HepG2 (cell line): Measurements from ENCODE around the gene OVAAL. TPM values are rescaled to one million over a fixed set of nuclear protein-coding genes. Genes with fewer than 3 reads are reported as not detected.
A peak's percentile ranks its signal among the peaks of the same experiment; 100 is the strongest.

Experiments
- ATAC-seq: fragments of 200-7000 bp; cut with Tn5 transposase; 3 replicates; pipeline ENCODE4 v1.9.1; 2020; ENCODE audit warnings: mild to moderate bottlenecking, moderate library complexity
- BruUV-seq: library from RNA; stranded (reverse); fragments of 400-500 nt; replicated peaks from 2 replicates; lab custom pipeline; 2021; lab: Mats Ljungman, UMichigan
- CTCF ChIA-PET: fragments of 300-600 bp; formaldehyde crosslinking; extraction: SDS; loops from one replicate; lab custom pipeline; 2021; ENCODE audit warnings: low total read pairs, inconsistent platforms, low intra/inter-chr PET ratio; lab: Yijun Ruan, JAX
- POLR2A ChIA-PET: fragments of 350-600 bp; sonication (Branson Sonifier 250); formaldehyde crosslinking; loops from one replicate; lab custom pipeline; 2020; ENCODE audit warnings: antibody characterized with exemption, inconsistent platforms; lab: Yijun Ruan, JAX
- DNase-seq: peaks from one replicate; pipeline ENCODE4 v3.0.0-alpha.2; 2015; ENCODE audit warnings: low spot score
- FAIRE-seq: peaks from 3 replicates; lab custom pipeline; 2011; peaks lifted over from hg19 to GRCh38; lab: Jason Lieb, UNC
- H2AFZ ChIP-seq: one replicate; pipeline ENCODE4 v1.6.1; 2011; ENCODE audit warnings: low read length, inconsistent platforms
- H3K27ac ChIP-seq: fragments of 300-600 bp; 3 replicates; pipeline ENCODE4 v1.8.0; 2011; ENCODE audit warnings: mixed run types, mild to moderate bottlenecking, mixed read lengths, low read length, inconsistent platforms; ENCODE audit not compliant: insufficient read depth; ENCODE audit errors: extremely low read length
- H3K27me3 ChIP-seq, 2 experiments: fragments of 200-600 bp in 1 of 2; 2 replicates in 1 of 2; 3 replicates in 1 of 2; pipeline versions ENCODE4 v1.6.0 to v1.8.0; 2011; ENCODE audit warnings: low read length in 2 of 2, mild to moderate bottlenecking in 2 of 2, moderate library complexity in 2 of 2, inconsistent platforms in 1 of 2; ENCODE audit not compliant: insufficient read depth in 2 of 2, control insufficient read depth in 1 of 2
- H3K36me3 ChIP-seq, 2 experiments: fragments of 200-600 bp in 1 of 2; replicated peaks in 1 of 2; 2 replicates in 1 of 2; 3 replicates in 1 of 2; pipeline versions ENCODE4 v1.5.1 to v1.8.0; 2011; ENCODE audit warnings: low read length in 2 of 2, inconsistent platforms in 1 of 2; ENCODE audit not compliant: insufficient read depth in 2 of 2, control insufficient read depth in 1 of 2
- H3K4me1 ChIP-seq: 2 replicates; pipeline ENCODE4 v1.5.1; 2012; ENCODE audit warnings: low read length, inconsistent platforms; ENCODE audit not compliant: insufficient read depth
- H3K4me2 ChIP-seq: 2 replicates; pipeline ENCODE4 v1.6.0; 2011; ENCODE audit warnings: low read depth, low read length, inconsistent platforms
- H3K4me3 ChIP-seq, 3 experiments: fragments of 200-600 bp in 1 of 3; sonication (generic), shearing (Covaris generic) in 1 of 3; replicated peaks in 1 of 3; 2 replicates each; pipeline ENCODE4 v1.5.1; 2011 to 2016; ENCODE audit warnings: low read length in 3 of 3, inconsistent platforms in 2 of 3, low read depth in 2 of 3, mild to moderate bottlenecking in 2 of 3, control low read depth in 1 of 3, mixed read lengths in 1 of 3; ENCODE audit not compliant: insufficient read depth in 1 of 3
- H3K79me2 ChIP-seq: one replicate; pipeline ENCODE4 v1.6.1; 2011; ENCODE audit warnings: low read length, inconsistent platforms; ENCODE audit not compliant: insufficient read depth
- H3K9ac ChIP-seq: 2 replicates; pipeline ENCODE4 v1.6.0; 2011; ENCODE audit warnings: mild to moderate bottlenecking, low read depth, low read length, inconsistent platforms; ENCODE audit not compliant: insufficient read depth
- H3K9me3 ChIP-seq: 2 replicates; pipeline ENCODE4 v1.5.1; 2012; ENCODE audit warnings: mild to moderate bottlenecking, low read length
- H4K20me1 ChIP-seq: 2 replicates; pipeline ENCODE4 v1.6.0; 2011; ENCODE audit warnings: inconsistent platforms, mild to moderate bottlenecking, low read length, moderate library complexity; ENCODE audit not compliant: insufficient read depth
- BCL6 ChIP-seq: IDR thresholded peaks from 2 replicates; pipeline ENCODE4 v1.6.1; 2016; ENCODE audit warnings: missing genetic modification reagents, missing compliant biosample characterization
- ZBTB7A ChIP-seq: sonication (generic); formaldehyde crosslinking; IDR thresholded peaks from 2 replicates; pipeline ENCODE4 v1.8.0; 2022; ENCODE audit warnings: mild to moderate bottlenecking, missing genetic modification reagents
- ZFP37 ChIP-seq: sonication (generic); formaldehyde crosslinking; IDR thresholded peaks from 2 replicates; pipeline ENCODE4 v1.4.0; 2020; ENCODE audit warnings: missing genetic modification reagents, borderline replicate concordance
- WGBS: methylation state at CpG from one replicate; pipeline ENCODE4 v1.1.6; 2017; ENCODE audit warnings: low lambda C conversion rate; 5-methylcytosine and 5-hydroxymethylcytosine counted together
- in situ Hi-C: cut with HindIII; loops from 2 replicates; pipeline ENCODE4 v1.10.0; 2017; ENCODE audit warnings: low pct_unique_long_range_greater_than_20kb; ENCODE audit not compliant: extremely low pct_ligation_motif_present
- intact Hi-C: fragments of 100-400 bp; cut with micrococcal nuclease; formaldehyde crosslinking; loops from one replicate; pipeline ENCODE4 v1.10.0; 2022; ENCODE audit not compliant: unreplicated experiment
- polyA plus RNA-seq, 8 experiments: library from polyadenylated mRNA; depleted of rRNA in 3 of 8; stranded (reverse) in 7 of 8; unstranded in 1 of 8; fragments of >200 nt; fragmentation: Illumina TruSeq in 4 of 8; extraction: Trizol in 4 of 8; gene quantifications; 2 replicates each; pipeline versions ENCODE4 v1.2.1 to v1.2.3, GENCODE V29; 2011 to 2016; ENCODE audit warnings: low read depth in 4 of 8, missing spikeins in 1 of 8, mixed read lengths in 1 of 8; ENCODE audit not compliant: insufficient read depth in 1 of 8
- total RNA-seq, 5 experiments: library from RNA; depleted of rRNA; stranded (reverse); fragments of >200 nt; fragmentation: Illumina TruSeq; extraction: Trizol; gene quantifications; 2 replicates each; pipeline ENCODE4 v1.2.3, GENCODE V29; 2016; ENCODE audit warnings: low read depth in 1 of 5
- TF ChIP-seq, protein P1 (sequence below): sonication (generic); formaldehyde crosslinking; conservative IDR thresholded peaks from 2 replicates; pipeline ENCODE4 v1.5.0; 2020; ENCODE audit warnings: missing genetic modification reagents
- TF ChIP-seq, protein P2 (sequence below): sonication (generic); formaldehyde crosslinking; IDR thresholded peaks from 2 replicates; pipeline ENCODE4 v1.5.0; 2020; ENCODE audit warnings: mild to moderate bottlenecking, missing genetic modification reagents

Gene OVAAL
- total and polyA plus RNA-seq, 2 of the 13 experiments (the other 11 are each of a cell fraction or from before 2014, with no cell fraction given): 0.04 TPM; not detected in 1

DNA sequence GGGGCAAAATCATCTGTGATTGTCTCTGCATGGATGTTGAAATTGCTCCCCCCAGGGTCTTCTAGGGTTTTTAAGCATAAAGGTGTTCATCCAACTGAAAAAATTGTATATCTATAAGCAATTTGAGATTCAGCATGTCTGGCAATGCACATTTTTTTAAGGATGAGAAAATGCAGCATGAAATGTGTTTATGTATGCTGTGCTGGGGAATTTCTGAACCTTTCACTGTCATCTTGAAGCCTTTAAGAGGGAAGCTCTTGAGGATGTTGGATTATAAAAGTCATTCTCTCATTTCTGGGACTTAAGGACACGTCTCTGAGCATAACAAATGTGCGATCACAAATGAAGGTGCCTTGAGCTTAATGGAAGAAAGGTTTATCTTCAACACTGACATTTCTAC, 9.4 kb downstream of the OVAAL start:
- 85% methylated on average over 2 of the region's 2 CpGs for WGBS
- H3K4me2 ChIP-seq: peak overlapping the region; percentile 53; the same call in 1 of the 2 replicates
- H3K27ac ChIP-seq: no peak overlapping the region
- H2AFZ ChIP-seq: no peak overlapping the region
- intact Hi-C loops (no loop called here), in situ Hi-C loops (no loop called here)
- CTCF ChIA-PET: no interaction called here
- ATAC-seq (no peak), FAIRE-seq (no peak), DNase-seq (no peak)
- no peak overlapping the region for H3K4me3 ChIP-seq
- TF ChIP-seq BCL6 (CRISPR knock-in tag): no peak
- H3K79me2 ChIP-seq: no peaks in the 10 kb centered on the region
- H3K9me3 ChIP-seq: no peaks in the 10 kb centered on the region
- no TSS peak for BruUV-seq
- peaks cover 40% of the 10 kb centered on the region for H3K4me1 ChIP-seq
- no peak overlapping the region for H3K9ac ChIP-seq
- POLR2A ChIA-PET: no interaction called here
- no peaks in the 10 kb centered on the region for H3K27me3 ChIP-seq
- no peaks in the 10 kb centered on the region for H3K36me3 ChIP-seq
- no peaks in the 10 kb centered on the region for H4K20me1 ChIP-seq

DNA sequence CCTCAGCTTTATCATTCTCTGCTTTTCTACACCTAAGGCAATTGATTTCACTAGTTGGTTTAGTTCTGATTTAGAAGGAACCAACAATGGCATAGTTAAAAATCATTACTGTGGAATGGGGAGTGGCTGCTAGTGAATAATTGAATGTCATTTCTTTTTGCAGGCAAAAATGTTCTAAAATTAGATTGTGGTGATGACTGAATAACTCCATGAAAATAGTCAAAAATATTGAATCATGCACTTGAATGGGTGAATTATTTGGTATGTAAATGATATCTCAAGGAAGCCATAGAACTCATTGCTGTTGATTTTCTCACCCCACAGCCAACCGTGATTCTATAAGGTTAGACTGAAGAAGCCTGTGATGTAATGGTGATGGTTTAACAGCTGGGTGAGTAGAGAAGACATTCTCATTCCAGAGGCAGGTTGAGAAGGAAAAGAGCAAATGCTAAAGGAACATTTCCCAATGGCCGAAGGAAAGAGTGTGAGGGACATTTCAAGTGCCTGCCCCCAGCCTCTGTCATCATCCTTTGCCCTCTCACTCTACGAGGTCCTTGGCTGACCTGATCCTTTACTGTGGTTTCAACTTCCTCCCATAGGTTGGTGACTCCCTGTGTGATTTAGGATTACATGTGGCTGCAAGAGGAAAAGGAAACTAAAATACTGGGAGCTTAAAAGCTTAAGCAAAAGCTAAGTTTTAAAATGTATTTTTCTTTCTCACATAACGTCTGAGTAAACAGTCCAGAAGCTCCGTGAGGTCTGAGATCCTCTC, 12.5 kb downstream of the OVAAL start:
- no peak for FAIRE-seq
- no peak overlapping the region for H3K27ac ChIP-seq
- TF ChIP-seq, protein P1, sequence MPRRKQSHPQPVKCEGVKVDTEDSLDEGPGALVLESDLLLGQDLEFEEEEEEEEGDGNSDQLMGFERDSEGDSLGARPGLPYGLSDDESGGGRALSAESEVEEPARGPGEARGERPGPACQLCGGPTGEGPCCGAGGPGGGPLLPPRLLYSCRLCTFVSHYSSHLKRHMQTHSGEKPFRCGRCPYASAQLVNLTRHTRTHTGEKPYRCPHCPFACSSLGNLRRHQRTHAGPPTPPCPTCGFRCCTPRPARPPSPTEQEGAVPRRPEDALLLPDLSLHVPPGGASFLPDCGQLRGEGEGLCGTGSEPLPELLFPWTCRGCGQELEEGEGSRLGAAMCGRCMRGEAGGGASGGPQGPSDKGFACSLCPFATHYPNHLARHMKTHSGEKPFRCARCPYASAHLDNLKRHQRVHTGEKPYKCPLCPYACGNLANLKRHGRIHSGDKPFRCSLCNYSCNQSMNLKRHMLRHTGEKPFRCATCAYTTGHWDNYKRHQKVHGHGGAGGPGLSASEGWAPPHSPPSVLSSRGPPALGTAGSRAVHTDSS (CRISPR knock-in tag): no peak
- no peak for TF ChIP-seq ZBTB7A (CRISPR knock-in tag)
- no peak for TF ChIP-seq ZFP37
- TF ChIP-seq, protein P2, sequence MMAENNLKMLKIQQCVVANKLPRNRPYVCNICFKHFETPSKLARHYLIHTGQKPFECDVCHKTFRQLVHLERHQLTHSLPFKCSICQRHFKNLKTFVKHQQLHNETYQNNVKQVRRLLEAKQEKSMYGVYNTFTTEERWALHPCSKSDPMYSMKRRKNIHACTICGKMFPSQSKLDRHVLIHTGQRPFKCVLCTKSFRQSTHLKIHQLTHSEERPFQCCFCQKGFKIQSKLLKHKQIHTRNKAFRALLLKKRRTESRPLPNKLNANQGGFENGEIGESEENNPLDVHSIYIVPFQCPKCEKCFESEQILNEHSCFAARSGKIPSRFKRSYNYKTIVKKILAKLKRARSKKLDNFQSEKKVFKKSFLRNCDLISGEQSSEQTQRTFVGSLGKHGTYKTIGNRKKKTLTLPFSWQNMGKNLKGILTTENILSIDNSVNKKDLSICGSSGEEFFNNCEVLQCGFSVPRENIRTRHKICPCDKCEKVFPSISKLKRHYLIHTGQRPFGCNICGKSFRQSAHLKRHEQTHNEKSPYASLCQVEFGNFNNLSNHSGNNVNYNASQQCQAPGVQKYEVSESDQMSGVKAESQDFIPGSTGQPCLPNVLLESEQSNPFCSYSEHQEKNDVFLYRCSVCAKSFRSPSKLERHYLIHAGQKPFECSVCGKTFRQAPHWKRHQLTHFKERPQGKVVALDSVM (CRISPR knock-in tag): 0 out of 2 replicates have a peak, but pooled peaks have one; percentile 20

More for the DNA sequence above, 12.5 kb downstream of the OVAAL start:
- H3K9ac ChIP-seq: no peak overlapping the region
- no peaks in the 10 kb centered on the region for H3K9me3 ChIP-seq
- no peaks in the 10 kb centered on the region for H3K36me3 ChIP-seq
- ChIA-PET POLR2A (no interaction called here), CTCF (no interaction called here)
- intact Hi-C loops: no loop called here
- no TSS peak for BruUV-seq
- WGBS: 24% methylated on average over 5 of the region's 5 CpGs
- no peaks in the 10 kb centered on the region for H4K20me1 ChIP-seq
- in situ Hi-C loops: no loop called here
- DNase-seq: no peak
- H3K4me1 ChIP-seq: peaks cover 34% of the 10 kb centered on the region
- ATAC-seq: no peak
- H3K4me2 ChIP-seq: peak overlapping the region; percentile 21; the same call in 1 of the 2 replicates
- no peak overlapping the region for H2AFZ ChIP-seq
- H3K27me3 ChIP-seq: no peaks in the 10 kb centered on the region
- no peaks in the 10 kb centered on the region for H3K79me2 ChIP-seq
- H3K4me3 ChIP-seq: no peak overlapping the region
